DND-41 (cell line): ENCODE data around the gene CEP295NL.

Source experiments
- ATAC-seq: fragments of 200-7000 bp; cut with Tn5 transposase; 3 replicates; pipeline ENCODE4 v1.9.1; 2021; ENCODE audit warnings: low read depth; ENCODE audit not compliant: insufficient read depth
- DNase-seq: peaks from one replicate; pipeline ENCODE4 v3.0.0-alpha.2; 2020
- H2AFZ ChIP-seq: 2 replicates; pipeline ENCODE4 v1.6.0; 2012; ENCODE audit warnings: low read depth, low read length
- H3K27ac ChIP-seq: 2 replicates; pipeline ENCODE4 v1.5.1; 2012; ENCODE audit warnings: low read length, inconsistent platforms
- H3K27me3 ChIP-seq: fragments of 200-600 bp; sonication (generic); 2 replicates; pipeline ENCODE4 v1.6.0; 2012; ENCODE audit warnings: low read length, mild to moderate bottlenecking, inconsistent platforms; ENCODE audit not compliant: insufficient read depth, poor library complexity
- H3K36me3 ChIP-seq: 2 replicates; pipeline ENCODE4 v1.5.1; 2012; ENCODE audit warnings: low read length, inconsistent platforms; ENCODE audit not compliant: insufficient read depth
- H3K4me1 ChIP-seq: 2 replicates; pipeline ENCODE4 v1.5.1; 2012; ENCODE audit warnings: mild to moderate bottlenecking, low read length; ENCODE audit not compliant: insufficient read depth
- H3K4me2 ChIP-seq: 2 replicates; pipeline ENCODE4 v1.6.0; 2012; ENCODE audit warnings: mild to moderate bottlenecking, moderate library complexity, low read length, inconsistent platforms; ENCODE audit not compliant: insufficient read depth
- H3K4me3 ChIP-seq, 2 experiments: fragments of 200-600 bp in 1 of 2; shearing (Covaris generic) in 1 of 2; 2 replicates each; pipeline ENCODE4 v1.5.1; 2012 to 2016; ENCODE audit warnings: inconsistent platforms in 2 of 2, low read length in 2 of 2, mild to moderate bottlenecking in 2 of 2, low read depth in 1 of 2, moderate library complexity in 1 of 2
- H3K79me2 ChIP-seq: 2 replicates; pipeline ENCODE4 v1.6.0; 2012; ENCODE audit warnings: low read length, inconsistent platforms; ENCODE audit not compliant: insufficient read depth
- H3K9ac ChIP-seq: 2 replicates; pipeline ENCODE4 v1.6.0; 2012; ENCODE audit warnings: low read depth, mild to moderate bottlenecking, inconsistent platforms, low read length, moderate library complexity
- H3K9me3 ChIP-seq: 2 replicates; pipeline ENCODE4 v1.5.1; 2012; ENCODE audit warnings: low read length, moderate library complexity, mild to moderate bottlenecking, inconsistent platforms; ENCODE audit not compliant: insufficient read depth, severe bottlenecking
- H4K20me1 ChIP-seq: 2 replicates; pipeline ENCODE4 v1.6.0; 2012; ENCODE audit warnings: low read length; ENCODE audit not compliant: insufficient read depth
- CTCF ChIP-seq: IDR thresholded peaks from 2 replicates; pipeline ENCODE4 v1.5.1; 2012; ENCODE audit warnings: borderline replicate concordance, low read length, moderate library complexity, mild to moderate bottlenecking; ENCODE audit not compliant: poor library complexity, severe bottlenecking; ENCODE audit errors: extremely low read depth
- EZH2 ChIP-seq: IDR thresholded peaks from 3 replicates; pipeline ENCODE4 v1.6.1; 2012; ENCODE audit warnings: borderline replicate concordance, low read depth, mild to moderate bottlenecking, moderate library complexity, low read length, inconsistent platforms; ENCODE audit not compliant: severe bottlenecking

CEP295NL gene

DNA sequence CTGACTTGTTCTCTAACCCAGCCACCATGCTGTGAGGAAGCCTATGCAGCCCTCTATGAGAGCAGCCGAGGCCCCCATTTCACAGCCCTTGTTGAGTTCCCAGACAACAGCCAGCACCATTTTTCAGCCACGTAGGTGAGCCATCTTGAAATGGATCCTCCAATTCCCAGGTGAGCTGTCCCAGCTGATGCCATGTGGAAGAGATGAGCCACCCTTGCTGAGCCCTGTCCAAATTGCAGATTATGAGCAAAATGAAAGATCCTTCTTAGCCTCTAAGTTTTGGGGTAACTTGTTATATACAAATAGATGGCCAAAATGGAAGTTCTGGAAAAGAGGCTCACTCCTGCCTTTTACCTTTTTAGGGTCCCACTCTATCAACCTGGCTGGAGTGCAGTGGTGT lies 47.9 kb upstream of the CEP295NL start:
- no peaks in the 10 kb centered on the region for H3K36me3 ChIP-seq
- TF ChIP-seq EZH2, result no peak
- no peak for TF ChIP-seq CTCF
- DNase-seq (no peak), ATAC-seq (no peak)
- H2AFZ ChIP-seq, result no peak overlapping the region
- no peak overlapping the region for H3K4me2 ChIP-seq
- H3K27ac ChIP-seq, result no peak overlapping the region
- no peaks in the 10 kb centered on the region for H3K79me2 ChIP-seq
- no peak overlapping the region for H3K9ac ChIP-seq
- no peaks in the 10 kb centered on the region for H3K27me3 ChIP-seq
- no peaks in the 10 kb centered on the region for H4K20me1 ChIP-seq
- no peaks in the 10 kb centered on the region for H3K4me1 ChIP-seq
- peaks cover 7% of the 10 kb centered on the region for H3K9me3 ChIP-seq
- H3K4me3 ChIP-seq, result no peak overlapping the region

- Histone ChIP-seq H3K9me3 (peaks cover 7% of the 10 kb centered on the region), H3K4me3 (no peak overlapping the region), H3K4me2 (no peak overlapping the region), H3K4me1 (no peaks in the 10 kb centered on the region), H4K20me1 (no peaks in the 10 kb centered on the region), H3K9ac (no peak overlapping the region), H2AFZ (no peak overlapping the region), H3K27ac (no peak overlapping the region), H3K27me3 (no peaks in the 10 kb centered on the region), H3K79me2 (no peaks in the 10 kb centered on the region), H3K36me3 (no peaks in the 10 kb centered on the region)
- no peak for TF ChIP-seq CTCF
- no peak for TF ChIP-seq EZH2
- ATAC-seq (no peak), DNase-seq (no peak)
These were observed 44.5 kb upstream of the CEP295NL start for GRCh38 chr17:78947235-78948149.

DNA sequence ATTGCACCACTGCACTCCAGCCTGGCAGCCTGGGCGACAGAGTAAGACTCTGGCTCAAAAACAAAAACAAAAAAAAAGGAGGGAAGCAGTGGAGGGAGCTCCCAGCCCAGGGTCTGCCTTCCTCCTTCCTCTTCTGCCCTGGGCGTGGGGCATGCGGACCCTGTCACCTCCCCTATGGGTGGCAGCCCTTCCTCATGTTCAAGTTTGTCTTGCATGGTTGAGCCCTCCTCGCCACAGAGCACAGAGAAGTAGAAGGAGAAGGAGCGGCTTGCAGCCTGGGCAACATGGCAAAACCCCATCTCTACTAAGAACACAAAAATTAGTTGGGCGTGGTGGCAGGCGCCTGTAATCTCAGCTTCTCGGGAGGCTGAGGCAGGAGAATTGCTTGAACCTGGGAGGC lies 43.6 kb upstream of the CEP295NL start:
- Histone ChIP-seq H3K4me2 (no peak overlapping the region), H3K27ac (no peak overlapping the region), H3K4me3 (no peak overlapping the region)

More for the DNA sequence above, 43.6 kb upstream of the CEP295NL start:
- no peak overlapping the region for H3K9ac ChIP-seq
- DNase-seq (no peak), ATAC-seq (no peak)
- no peaks in the 10 kb centered on the region for H3K36me3 ChIP-seq
- TF ChIP-seq EZH2 (no peak), CTCF (no peak)
- H2AFZ ChIP-seq, result no peak overlapping the region
- H3K79me2 ChIP-seq, result no peaks in the 10 kb centered on the region
- H3K9me3 ChIP-seq, result peaks cover 7% of the 10 kb centered on the region
- no peaks in the 10 kb centered on the region for H3K4me1 ChIP-seq
- H4K20me1 ChIP-seq, result no peaks in the 10 kb centered on the region
- no peaks in the 10 kb centered on the region for H3K27me3 ChIP-seq
